ENCODE results near the gene PDE12. TPM values are rescaled to one million over a fixed set of nuclear protein-coding genes. Genes with fewer than 3 reads are reported as not detected.
A peak's percentile ranks its signal among the peaks of the same experiment; 100 is the strongest.

The PDE12 gene
- total RNA-seq, 4 donors from 2014 or later, result 13.6 to 33.4 (median 28.7) TPM

- intact Hi-C loops (cut with DNase I), result loop anchor here (10.0 kb wide), 1 partner anchor 198 kb away; the partner anchor contains the start of gene SLMAP
- Histone ChIP-seq H3K27me3 (no peaks in the 10 kb centered on the region), H3K4me1 (peaks cover 19 to 25% of the 10 kb centered on the region in 2 donors), H3K4me3 (replicated peaks in 1 of 3) (peak overlapping the region; percentile 52 to 81 (median 67)), H3K36me3 (peaks cover 6 to 7% of the 10 kb centered on the region in 2 donors), H3K9me3 (no peaks in the 10 kb centered on the region), H3K27ac (peak overlapping the region; percentile 83 to 98 (median 89))
- 0 to 1% methylated on average over 17 to 23 of the region's 54 CpGs for WGBS, 2 donors
- peak in 1 of 2 donors; percentile 32 for DNase-seq
- TF ChIP-seq, protein P1, sequence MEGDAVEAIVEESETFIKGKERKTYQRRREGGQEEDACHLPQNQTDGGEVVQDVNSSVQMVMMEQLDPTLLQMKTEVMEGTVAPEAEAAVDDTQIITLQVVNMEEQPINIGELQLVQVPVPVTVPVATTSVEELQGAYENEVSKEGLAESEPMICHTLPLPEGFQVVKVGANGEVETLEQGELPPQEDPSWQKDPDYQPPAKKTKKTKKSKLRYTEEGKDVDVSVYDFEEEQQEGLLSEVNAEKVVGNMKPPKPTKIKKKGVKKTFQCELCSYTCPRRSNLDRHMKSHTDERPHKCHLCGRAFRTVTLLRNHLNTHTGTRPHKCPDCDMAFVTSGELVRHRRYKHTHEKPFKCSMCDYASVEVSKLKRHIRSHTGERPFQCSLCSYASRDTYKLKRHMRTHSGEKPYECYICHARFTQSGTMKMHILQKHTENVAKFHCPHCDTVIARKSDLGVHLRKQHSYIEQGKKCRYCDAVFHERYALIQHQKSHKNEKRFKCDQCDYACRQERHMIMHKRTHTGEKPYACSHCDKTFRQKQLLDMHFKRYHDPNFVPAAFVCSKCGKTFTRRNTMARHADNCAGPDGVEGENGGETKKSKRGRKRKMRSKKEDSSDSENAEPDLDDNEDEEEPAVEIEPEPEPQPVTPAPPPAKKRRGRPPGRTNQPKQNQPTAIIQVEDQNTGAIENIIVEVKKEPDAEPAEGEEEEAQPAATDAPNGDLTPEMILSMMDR (IDR thresholded peaks at IDR 0.05), result no peak
- TF ChIP-seq POLR2A (IDR thresholded peaks at IDR 0.05), result no peak
These were observed 498 bp downstream of the PDE12 start for GRCh38 chr3:57556459-57557084.

DNA sequence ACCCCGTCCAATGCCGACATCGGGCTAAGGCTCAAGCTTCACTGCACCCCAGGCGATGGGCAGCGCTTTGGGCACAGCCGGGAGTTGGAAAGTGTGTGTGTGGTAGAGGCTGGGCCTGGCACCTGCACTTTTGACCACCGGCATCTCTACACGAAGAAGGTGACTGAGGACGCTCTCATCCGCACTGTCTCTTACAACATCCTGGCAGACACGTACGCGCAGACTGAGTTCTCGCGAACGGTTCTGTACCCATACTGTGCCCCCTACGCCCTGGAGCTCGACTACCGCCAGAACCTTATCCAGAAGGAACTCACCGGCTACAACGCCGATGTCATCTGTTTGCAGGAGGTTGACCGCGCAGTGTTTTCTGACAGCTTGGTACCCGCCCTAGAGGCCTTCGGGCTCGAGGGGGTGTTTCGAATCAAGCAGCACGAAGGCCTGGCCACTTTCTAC lies 1.0 kb downstream of the PDE12 start:
- intact Hi-C loops (cut with DNase I), result loop anchor here (10.0 kb wide), 1 partner anchor 198 kb away; the partner anchor contains the start of gene SLMAP

GRCh38 chr3:57559526-57559925 lies 3.5 kb downstream of the PDE12 start:
- no peaks in the 10 kb centered on the region for H3K27me3 ChIP-seq
- intact Hi-C loops (cut with DNase I), result loop anchor here (10.0 kb wide), 1 partner anchor 195 kb away; the partner anchor contains the start of gene SLMAP

More for the DNA sequence above, 1.0 kb downstream of the PDE12 start:
- H3K36me3 ChIP-seq, result peaks cover 6 to 10% of the 10 kb centered on the region in 2 donors
- H3K4me3 ChIP-seq (replicated peaks in 1 of 3), result peak overlapping the region; percentile 52 to 81 (median 67)
- H3K27me3 ChIP-seq, result no peaks in the 10 kb centered on the region
- DNase-seq, result peak in 1 of 2 donors; percentile 14
- WGBS, 2 donors, result 1 to 2% methylated on average over 24 to 28 of the region's 29 CpGs
- no peaks in the 10 kb centered on the region for H3K9me3 ChIP-seq
- peak overlapping the region in 2 of 3 donors; percentile 83 to 89 for H3K27ac ChIP-seq
- H3K4me1 ChIP-seq, result peaks cover 19 to 25% of the 10 kb centered on the region in 2 donors
- TF ChIP-seq POLR2A (IDR thresholded peaks at IDR 0.05), result no peak
- TF ChIP-seq, protein P1 (IDR thresholded peaks at IDR 0.05), result no peak

GRCh38 chr3:57569859-57570450 lies 13.9 kb downstream of the PDE12 start:
- H3K4me3 ChIP-seq (replicated peaks in 1 of 3), result no peak overlapping the region
- no peaks in the 10 kb centered on the region for H3K4me1 ChIP-seq
- no peaks in the 10 kb centered on the region for H3K27me3 ChIP-seq
- intact Hi-C loops (cut with DNase I), result no loop called here
- H3K27ac ChIP-seq, result no peak overlapping the region
- no peak for DNase-seq
- no peak for TF ChIP-seq POLR2A (IDR thresholded peaks at IDR 0.05)
- TF ChIP-seq, protein P1 (IDR thresholded peaks at IDR 0.05), result no peak
- WGBS, 2 donors, result 78% methylated on average over 6 of the region's 6 CpGs
- H3K36me3 ChIP-seq, result peaks cover 34 to 40% of the 10 kb centered on the region in 2 donors
- no peaks in the 10 kb centered on the region for H3K9me3 ChIP-seq

More at GRCh38 chr3:57559526-57559925, 3.5 kb downstream of the PDE12 start:
- TF ChIP-seq POLR2A (IDR thresholded peaks at IDR 0.05), result no peak
- TF ChIP-seq, protein P1 (IDR thresholded peaks at IDR 0.05), result no peak
- Histone ChIP-seq H3K4me3 (replicated peaks in 1 of 3) (no peak overlapping the region), H3K27ac (no peak overlapping the region), H3K36me3 (peaks cover 6 to 10% of the 10 kb centered on the region in 2 donors), H3K4me1 (peaks cover 19 to 25% of the 10 kb centered on the region in 2 donors), H3K9me3 (no peaks in the 10 kb centered on the region)
- no peak for DNase-seq
- WGBS, 2 donors, result 91 to 98% methylated on average over 1 of the region's 1 CpG

DNA sequence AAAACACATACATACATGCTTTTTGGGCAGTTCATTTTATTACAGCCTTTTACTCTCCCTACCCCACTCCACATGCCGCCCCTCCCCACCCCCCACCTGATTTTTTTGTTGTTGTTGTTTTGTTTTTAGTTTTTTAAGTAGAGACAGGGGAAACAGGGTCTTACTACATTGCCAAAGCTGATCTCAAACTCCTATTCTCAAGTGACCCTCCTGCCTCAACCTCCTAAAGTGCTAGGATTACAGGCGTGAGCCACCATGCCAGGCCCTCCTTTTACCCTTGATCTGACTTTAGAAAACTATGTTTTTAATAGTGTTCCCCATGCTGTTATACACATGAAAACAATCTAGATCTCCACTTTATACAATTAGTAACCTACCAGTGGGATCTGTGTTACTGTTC lies 14.8 kb downstream of the PDE12 start:
- TF ChIP-seq, protein P1 (IDR thresholded peaks at IDR 0.05), result no peak
- TF ChIP-seq POLR2A (IDR thresholded peaks at IDR 0.05), result no peak
- intact Hi-C loops (cut with DNase I), result no loop called here
- no peak overlapping the region for H3K27ac ChIP-seq
- no peak for DNase-seq
- WGBS, 2 donors, result 99% methylated on average over 2 of the region's 2 CpGs
- no peaks in the 10 kb centered on the region for H3K9me3 ChIP-seq
- H3K4me1 ChIP-seq, result no peaks in the 10 kb centered on the region
- H3K36me3 ChIP-seq, result peaks cover 34 to 47% of the 10 kb centered on the region in 2 donors
- H3K4me3 ChIP-seq (replicated peaks in 1 of 3), result no peak overlapping the region
- H3K27me3 ChIP-seq, result no peaks in the 10 kb centered on the region

Measured in thyroid gland (tissue), 4 donors.